Skeletal muscle cell (primary cell): ENCODE results near the gene MVB12B.

Source experiments
- DNase-seq: peaks from one replicate; pipeline ENCODE4 v3.0.0-alpha.2; 2010; ENCODE audit warnings: low read depth
- H3K4me3 ChIP-seq: 2 replicates; pipeline ENCODE4 v1.5.1; 2011; ENCODE audit warnings: low read depth, mild to moderate bottlenecking, control low read depth, low read length, moderate library complexity

The MVB12B gene

DNA sequence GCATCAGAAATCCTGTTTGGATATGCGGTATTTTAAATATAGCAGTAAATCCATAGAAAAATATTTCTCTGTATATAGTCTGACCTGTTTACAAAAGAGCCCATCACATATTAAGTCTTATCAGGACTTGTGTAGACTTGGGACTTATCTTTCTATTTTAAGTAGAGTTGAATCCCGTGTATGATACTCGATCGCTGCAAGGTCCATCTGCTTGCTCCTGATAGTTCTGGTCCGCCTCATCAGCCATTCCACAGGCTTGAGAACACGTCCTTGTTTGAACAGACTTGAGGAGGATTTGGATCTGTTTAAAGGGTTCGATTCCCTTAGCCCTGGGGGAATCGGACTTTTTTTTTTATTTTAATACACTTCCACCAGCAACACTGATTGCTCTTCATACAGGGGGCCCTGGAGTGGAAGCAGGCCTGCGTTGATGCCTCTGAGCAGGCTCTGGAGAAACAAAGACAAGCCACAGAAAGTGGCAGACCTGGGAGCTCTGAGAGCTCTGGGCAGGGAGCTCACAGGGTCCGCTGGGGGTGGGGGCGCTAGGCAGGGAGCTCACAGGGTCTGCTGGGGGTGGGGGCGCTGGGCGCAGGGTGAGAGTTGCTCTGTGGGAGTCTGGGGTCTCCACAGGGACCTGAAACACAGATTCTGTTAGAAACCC, 112.2 kb downstream of the MVB12B start:
- no peak for DNase-seq
- no peak overlapping the region for H3K4me3 ChIP-seq

- peak; percentile 41 for DNase-seq
- H3K4me3 ChIP-seq = no peak overlapping the region
These were observed 112.8 kb downstream of the MVB12B start for GRCh38 chr9:126439402-126439765.

DNA sequence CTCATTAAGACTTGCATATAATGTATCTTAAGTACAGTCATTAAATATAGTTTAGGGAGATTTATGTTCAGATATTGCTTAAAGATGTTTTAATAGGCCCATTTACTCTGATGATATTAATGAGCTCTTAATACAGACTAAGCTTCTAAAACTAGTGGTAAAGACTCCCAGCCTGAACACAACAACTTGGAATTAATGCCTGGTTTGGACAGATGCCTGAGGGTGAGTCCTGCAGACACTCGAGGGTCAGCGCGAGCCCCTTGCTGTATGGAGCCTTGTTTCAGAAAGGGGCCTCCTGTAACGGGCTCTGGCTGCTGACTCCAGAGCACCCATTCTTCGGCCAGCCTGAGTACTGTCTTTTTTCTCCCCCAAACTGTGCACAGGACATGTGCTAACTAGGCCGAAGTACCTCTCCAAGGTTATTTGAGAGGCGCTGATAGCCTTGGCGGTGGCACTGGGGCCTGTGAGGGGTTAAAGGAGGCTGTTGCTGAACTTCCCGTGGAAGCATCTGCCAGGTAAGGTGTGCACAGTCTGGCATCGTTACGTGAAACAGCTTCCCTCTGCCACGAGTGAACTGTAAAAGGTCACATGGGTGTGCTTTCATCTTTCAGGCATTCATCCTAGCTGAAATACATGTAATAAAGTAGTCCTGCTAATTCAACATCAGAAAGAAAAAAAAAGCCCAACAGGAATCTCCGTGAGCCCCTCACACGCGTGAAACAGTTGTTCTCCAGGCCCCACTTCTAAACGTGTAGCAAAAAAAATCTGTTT, 113.4 kb downstream of the MVB12B start:
- H3K4me3 ChIP-seq = no peak overlapping the region
- DNase-seq = no peak

GRCh38 chr9:126440940-126441339, 114.3 kb downstream of the MVB12B start:
- DNase-seq = no peak
- no peak overlapping the region for H3K4me3 ChIP-seq

DNA sequence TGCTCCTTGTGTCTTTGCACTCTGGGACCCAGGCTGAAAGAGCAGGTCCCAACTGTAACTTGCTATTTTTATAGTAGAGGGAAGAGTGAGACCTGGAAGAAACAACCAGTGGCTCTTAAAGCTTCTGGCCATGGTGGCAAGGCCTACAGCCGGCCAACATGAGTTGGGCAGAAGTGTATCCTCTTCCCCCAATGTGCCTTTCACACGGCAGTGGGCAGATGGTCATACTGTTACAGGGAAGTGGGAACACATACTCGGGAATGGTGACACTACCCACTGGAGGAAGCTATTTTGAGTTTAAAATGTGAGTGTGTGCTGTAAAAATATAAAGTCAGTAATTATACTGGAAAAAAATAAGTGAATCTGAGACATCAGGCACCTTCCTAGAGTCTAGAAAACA, 116.0 kb downstream of the MVB12B start:
- H3K4me3 ChIP-seq = no peak overlapping the region
- DNase-seq = no peak

DNA sequence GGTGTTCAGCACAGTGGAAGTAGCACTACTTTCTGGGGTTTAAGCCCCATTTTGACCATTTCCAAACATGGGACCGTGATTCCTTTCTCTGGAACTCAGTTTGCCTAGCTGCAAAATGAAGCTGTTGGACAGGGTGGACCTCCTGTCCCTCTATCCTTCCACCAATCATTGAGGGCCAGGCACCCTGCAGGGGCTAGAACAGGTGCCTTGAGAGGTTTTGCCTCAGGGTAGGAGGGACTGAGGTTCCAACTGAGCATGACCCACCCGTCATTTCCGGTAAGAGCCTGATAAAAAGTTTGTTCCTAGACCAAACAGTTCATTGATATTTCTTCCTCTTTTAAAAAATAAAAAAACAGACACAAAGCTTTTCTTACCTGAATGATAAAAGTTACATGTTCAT, 116.5 kb downstream of the MVB12B start:
- no peak overlapping the region for H3K4me3 ChIP-seq
- no peak for DNase-seq

DNA sequence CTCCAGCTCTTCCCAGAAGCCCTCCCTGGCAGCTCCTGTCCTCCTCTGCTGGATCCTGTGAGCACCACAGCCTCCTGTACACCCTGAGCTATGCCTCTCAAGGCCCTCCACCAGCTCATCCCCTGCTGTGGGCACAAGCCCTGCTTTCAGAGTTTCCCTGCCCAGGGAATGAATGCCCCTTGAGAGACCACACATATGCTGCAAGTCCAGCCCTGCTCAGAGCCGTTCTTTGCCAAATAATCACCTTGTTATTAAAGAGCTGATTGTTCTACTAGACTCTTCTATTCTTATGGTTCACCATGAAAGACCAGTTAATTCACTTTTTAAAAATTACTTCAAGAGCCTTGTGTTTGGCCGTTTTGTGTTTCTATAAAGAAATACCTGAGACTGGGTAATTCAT, 121.5 kb downstream of the MVB12B start:
- no peak overlapping the region for H3K4me3 ChIP-seq
- DNase-seq = no peak

- H3K4me3 ChIP-seq = no peak overlapping the region
- no peak for DNase-seq
These were observed 122.4 kb downstream of the MVB12B start for GRCh38 chr9:126448865-126449577.

GRCh38 chr9:126449725-126450667, 123.4 kb downstream of the MVB12B start:
- DNase-seq = no peak
- H3K4me3 ChIP-seq = no peak overlapping the region

- DNase-seq = no peak
- no peak overlapping the region for H3K4me3 ChIP-seq
These were observed 124.1 kb downstream of the MVB12B start for GRCh38 chr9:126450668-126451205.

GRCh38 chr9:126451316-126451885, 124.8 kb downstream of the MVB12B start:
- H3K4me3 ChIP-seq = no peak overlapping the region
- no peak for DNase-seq

- no peak overlapping the region for H3K4me3 ChIP-seq
- no peak for DNase-seq
These were observed 125.5 kb downstream of the MVB12B start for GRCh38 chr9:126452106-126452505.

DNA sequence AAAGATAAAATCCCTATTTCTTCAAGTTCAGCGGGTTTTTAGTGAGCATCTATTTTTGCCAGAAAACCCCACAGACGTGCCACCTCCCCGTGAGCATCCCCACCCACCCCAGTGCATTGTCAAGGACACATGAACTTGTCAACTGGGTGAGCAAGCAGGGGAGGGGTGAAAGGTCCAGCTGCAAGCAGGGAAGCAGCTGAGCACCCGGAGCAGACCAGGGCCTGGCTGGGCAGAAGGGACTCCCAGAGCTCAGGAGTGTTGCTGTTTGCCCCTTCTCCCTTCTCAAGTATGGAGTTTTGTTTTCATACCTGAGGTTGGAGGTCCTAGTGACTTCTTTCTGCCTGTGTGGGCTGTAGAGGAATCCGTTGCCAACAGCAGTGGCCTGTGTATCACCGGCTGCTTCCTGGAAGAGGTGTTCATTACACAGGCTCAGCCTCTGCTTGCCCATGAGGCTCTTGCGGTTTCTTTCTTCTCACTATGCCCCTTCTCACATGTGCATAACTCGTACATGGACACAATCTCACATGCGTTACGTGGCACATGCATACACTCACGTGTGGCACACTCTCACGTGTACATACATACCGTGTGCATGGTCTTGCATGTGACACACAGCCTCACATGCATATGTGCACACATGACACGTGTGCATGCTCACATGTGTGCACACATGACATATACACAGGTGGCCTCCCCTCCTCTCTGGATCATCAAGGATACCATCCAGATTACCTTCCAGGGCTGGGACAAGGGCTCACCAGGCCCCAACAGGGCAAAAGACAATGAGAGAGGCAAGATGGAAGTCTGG, 126.7 kb downstream of the MVB12B start:
- no peak overlapping the region for H3K4me3 ChIP-seq
- no peak for DNase-seq

- DNase-seq = no peak
These were observed 127.6 kb downstream of the MVB12B start for GRCh38 chr9:126454215-126454614.

GRCh38 chr9:126454795-126455194, 128.2 kb downstream of the MVB12B start:
- no peak overlapping the region for H3K4me3 ChIP-seq

More at GRCh38 chr9:126454215-126454614, 127.6 kb downstream of the MVB12B start:
- no peak overlapping the region for H3K4me3 ChIP-seq

GRCh38 chr9:126456441-126457174, 130.0 kb downstream of the MVB12B start:
- DNase-seq = peak; percentile 21
- H3K4me3 ChIP-seq = no peak overlapping the region

More at GRCh38 chr9:126454795-126455194, 128.2 kb downstream of the MVB12B start:
- no peak for DNase-seq

DNA sequence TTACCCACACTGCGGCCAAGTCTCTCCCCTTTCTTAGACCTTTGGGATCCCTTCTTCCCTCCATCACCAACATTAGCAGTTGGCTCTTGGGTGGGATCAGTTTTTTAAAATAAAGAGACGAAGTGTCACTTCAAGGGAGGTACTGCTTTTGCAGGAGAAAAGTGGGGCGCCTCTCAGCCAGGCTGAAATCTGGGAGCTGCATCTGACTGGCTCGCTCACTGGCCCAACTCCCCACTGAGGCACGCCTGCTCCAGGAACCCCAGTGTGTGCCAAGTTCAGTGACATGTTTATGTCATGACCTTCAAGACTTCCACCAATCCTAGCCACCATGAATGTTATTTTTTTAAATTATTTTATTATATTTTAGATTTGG, 130.5 kb downstream of the MVB12B start:
- no peak for DNase-seq
- H3K4me3 ChIP-seq = no peak overlapping the region
